CD4-positive, CD25-positive, alpha-beta regulatory T cell (primary cell): ENCODE results near the gene ATF7IP2. TPM values are rescaled to one million over a fixed set of nuclear protein-coding genes. Genes with fewer than 3 reads are reported as not detected.
"Not testable (repeated sequence)": the region's sequence is repeated elsewhere in the genome, so short reads cannot be mapped to it uniquely, and the experiment has no call there.

Source experiments
- ATAC-seq, 2 donors: fragments of 150-1000 bp; cut with Tn5 transposase; one replicate each; pipeline ENCODE4 v1.10.0; 2021; ENCODE audit warnings: low read depth in 2 of 2, moderate number of reproducible peaks in 2 of 2, moderate library complexity in 1 of 2
- DNase-seq, 3 donors: peaks; one replicate each; pipeline versions ENCODE4 v3.0.0 to v3.0.0-alpha.2; 2012 to 2022; ENCODE audit warnings: mixed read lengths in 1 of 3
- H3K27ac ChIP-seq: one replicate; pipeline ENCODE4 v1.7.0; 2013; ENCODE audit warnings: mild to moderate bottlenecking, low read length; ENCODE audit not compliant: insufficient read depth, poor library complexity, severe bottlenecking
- H3K27me3 ChIP-seq: one replicate; pipeline ENCODE4 v1.7.0; 2013; ENCODE audit warnings: low read length; ENCODE audit not compliant: control insufficient read depth, insufficient read depth
- H3K36me3 ChIP-seq: one replicate; pipeline ENCODE4 v1.7.0; 2013; ENCODE audit warnings: mild to moderate bottlenecking, low read length, moderate library complexity; ENCODE audit not compliant: control insufficient read depth, insufficient read depth
- H3K4me1 ChIP-seq: 2 replicates; pipeline ENCODE4 v1.7.0; 2013; ENCODE audit warnings: mild to moderate bottlenecking, low read length; ENCODE audit not compliant: insufficient read depth, control insufficient read depth, poor library complexity, severe bottlenecking
- H3K4me3 ChIP-seq: one replicate; pipeline ENCODE4 v1.7.0; 2013; ENCODE audit warnings: low read depth, mild to moderate bottlenecking, low read length, moderate library complexity
- H3K9me3 ChIP-seq, 2 experiments: 1 replicate in 1 of 2; 2 replicates in 1 of 2; pipeline ENCODE4 v1.7.0; 2013; ENCODE audit warnings: low read length in 2 of 2, mild to moderate bottlenecking in 1 of 2, moderate library complexity in 1 of 2; ENCODE audit not compliant: control insufficient read depth in 2 of 2
- H3K27ac Mint-ChIP-seq, 3 donors: one replicate each; pipeline ENCODE4 v1.8.0; 2020 to 2022; ENCODE audit warnings: mild to moderate bottlenecking in 3 of 3, mixed read lengths in 3 of 3, moderate library complexity in 2 of 3
- H3K27me3 Mint-ChIP-seq: one replicate; pipeline ENCODE4 v1.8.0; 2022; ENCODE audit warnings: mild to moderate bottlenecking, mixed read lengths
- H3K36me3 Mint-ChIP-seq: one replicate; pipeline ENCODE4 v1.8.0; 2020; ENCODE audit warnings: mixed read lengths
- H3K4me1 Mint-ChIP-seq, 4 donors: one replicate each; pipeline ENCODE4 v1.8.0; 2020 to 2022; ENCODE audit warnings: mixed read lengths in 4 of 4, mild to moderate bottlenecking in 1 of 4
- H3K4me3 Mint-ChIP-seq, 4 donors: one replicate each; pipeline ENCODE4 v1.8.0; 2020 to 2022; ENCODE audit warnings: mild to moderate bottlenecking in 4 of 4, mixed read lengths in 4 of 4, moderate library complexity in 3 of 4
- H3K9me3 Mint-ChIP-seq, 7 donors: one replicate each; pipeline ENCODE4 v1.8.0; 2020 to 2022; ENCODE audit warnings: mixed read lengths in 7 of 7, mild to moderate bottlenecking in 3 of 7, moderate library complexity in 2 of 7
- polyA plus RNA-seq, 4 donors: library from polyadenylated mRNA; unstranded; fragments of 300-500 nt; fragmentation: Illumina TruSeq; gene quantifications; one replicate each; pipeline ENCODE4 v1.2.3, GENCODE V29; 2021
- total RNA-seq: library from RNA; stranded (reverse); gene quantifications from one replicate; pipeline ENCODE4 v1.2.3, GENCODE V29; 2022

ATF7IP2 gene
- total and polyA plus RNA-seq, 5 donors from 2014 or later: 47.6 to 114 (median 94.5) TPM

DNA sequence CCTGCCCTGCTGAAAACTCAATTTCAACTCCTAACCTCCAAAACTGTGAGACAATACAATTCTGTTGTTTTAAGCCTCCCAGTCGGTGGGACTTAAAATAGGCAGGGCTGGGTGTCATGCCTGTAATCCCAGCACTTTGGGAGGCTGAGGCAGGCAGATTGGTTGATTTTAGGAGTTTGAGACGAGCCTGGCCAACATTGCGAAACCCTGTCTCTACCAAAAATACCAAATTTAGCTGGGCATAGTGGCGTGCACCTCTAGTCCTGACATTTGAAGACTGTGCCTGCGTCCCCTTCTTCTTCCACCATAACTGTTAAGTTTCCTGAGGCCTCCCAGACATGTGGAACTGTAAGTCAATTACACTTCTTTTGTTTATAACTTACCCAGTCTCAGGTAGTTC is 36.0 kb upstream of the ATF7IP2 start:
- no peaks in the 10 kb centered on the region for H3K36me3 Mint-ChIP-seq
- Histone ChIP-seq H3K27me3 (no peaks in the 10 kb centered on the region), H3K9me3 (no peaks in the 10 kb centered on the region), H3K36me3 (no peaks in the 10 kb centered on the region), H3K4me1 (no peaks in the 10 kb centered on the region), H3K4me3 (no peak overlapping the region), H3K27ac (no peak overlapping the region)
- no peak overlapping the region for H3K4me3 Mint-ChIP-seq
- peaks cover 0 to 11% (median 0%) of the 10 kb centered on the region in 7 donors for H3K9me3 Mint-ChIP-seq
- no peak for ATAC-seq
- H3K27me3 Mint-ChIP-seq: peaks cover 9% of the 10 kb centered on the region
- no peak overlapping the region for H3K27ac Mint-ChIP-seq
- DNase-seq: no peak
- H3K4me1 Mint-ChIP-seq: peaks cover 0 to 2% (median 0%) of the 10 kb centered on the region in 4 donors

DNA sequence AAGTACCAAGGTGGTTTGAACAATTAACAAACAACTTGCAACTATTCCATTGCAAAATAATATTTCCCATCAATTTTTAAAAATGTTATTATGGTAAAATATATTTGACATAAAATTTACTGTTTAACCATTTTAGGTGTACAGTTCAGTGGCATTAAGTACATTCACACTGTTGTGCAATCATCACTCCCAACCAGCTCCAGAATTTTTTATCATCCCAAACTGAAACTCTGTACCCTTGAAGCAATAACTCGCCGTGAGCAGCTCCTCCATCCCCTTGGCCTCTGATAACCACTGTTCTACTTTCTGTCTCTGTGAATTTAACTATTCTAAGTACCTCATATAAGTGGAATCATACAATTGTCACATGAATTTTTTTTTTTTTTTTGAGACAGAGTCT is 33.6 kb upstream of the ATF7IP2 start:
- Mint-ChIP-seq H3K27ac (no peak overlapping the region), H3K4me3 (no peak overlapping the region), H3K4me1 (no peaks in the 10 kb centered on the region), H3K9me3 (peaks cover 0 to 1% (median 0%) of the 10 kb centered on the region in 7 donors), H3K27me3 (peaks cover 5% of the 10 kb centered on the region), H3K36me3 (no peaks in the 10 kb centered on the region)
- no peaks in the 10 kb centered on the region for H3K4me1 ChIP-seq
- H3K9me3 ChIP-seq: no peaks in the 10 kb centered on the region
- DNase-seq: no peak
- ATAC-seq: no peak
- no peaks in the 10 kb centered on the region for H3K36me3 ChIP-seq
- H3K27me3 ChIP-seq: no peaks in the 10 kb centered on the region
- no peak overlapping the region for H3K4me3 ChIP-seq
- no peak overlapping the region for H3K27ac ChIP-seq

DNA sequence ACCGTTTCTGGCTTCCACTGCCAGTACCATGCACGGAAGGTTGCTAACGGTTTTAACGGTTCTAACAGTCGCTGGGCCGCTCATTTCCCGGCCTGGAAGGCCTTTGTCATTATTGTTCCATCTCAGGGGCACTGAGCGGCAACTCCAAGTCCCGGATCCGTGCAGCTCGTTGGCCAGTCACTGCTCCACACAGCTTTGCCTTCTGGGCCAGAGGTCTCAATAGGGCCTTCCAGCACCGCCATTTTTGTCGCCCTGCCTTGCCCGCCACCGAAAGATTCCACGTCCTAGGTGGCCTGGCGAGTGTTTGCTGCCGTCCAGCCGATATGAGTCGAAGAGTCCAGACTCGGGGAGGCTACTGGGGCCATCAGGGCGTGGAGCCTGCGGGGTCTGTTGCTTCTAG is 30.3 kb upstream of the ATF7IP2 start:
- ATAC-seq (no peak), DNase-seq (no peak)
- no peaks in the 10 kb centered on the region for H3K9me3 Mint-ChIP-seq
- Histone ChIP-seq H3K9me3 (no peaks in the 10 kb centered on the region), H3K4me1 (no peaks in the 10 kb centered on the region), H3K27me3 (no peaks in the 10 kb centered on the region), H3K36me3 (no peaks in the 10 kb centered on the region), H3K4me3 (no peak overlapping the region), H3K27ac (no peak overlapping the region)
- no peak overlapping the region for H3K4me3 Mint-ChIP-seq
- H3K27ac Mint-ChIP-seq: no peak overlapping the region
- no peaks in the 10 kb centered on the region for H3K36me3 Mint-ChIP-seq
- peaks cover 5% of the 10 kb centered on the region for H3K27me3 Mint-ChIP-seq
- H3K4me1 Mint-ChIP-seq: no peaks in the 10 kb centered on the region

DNA sequence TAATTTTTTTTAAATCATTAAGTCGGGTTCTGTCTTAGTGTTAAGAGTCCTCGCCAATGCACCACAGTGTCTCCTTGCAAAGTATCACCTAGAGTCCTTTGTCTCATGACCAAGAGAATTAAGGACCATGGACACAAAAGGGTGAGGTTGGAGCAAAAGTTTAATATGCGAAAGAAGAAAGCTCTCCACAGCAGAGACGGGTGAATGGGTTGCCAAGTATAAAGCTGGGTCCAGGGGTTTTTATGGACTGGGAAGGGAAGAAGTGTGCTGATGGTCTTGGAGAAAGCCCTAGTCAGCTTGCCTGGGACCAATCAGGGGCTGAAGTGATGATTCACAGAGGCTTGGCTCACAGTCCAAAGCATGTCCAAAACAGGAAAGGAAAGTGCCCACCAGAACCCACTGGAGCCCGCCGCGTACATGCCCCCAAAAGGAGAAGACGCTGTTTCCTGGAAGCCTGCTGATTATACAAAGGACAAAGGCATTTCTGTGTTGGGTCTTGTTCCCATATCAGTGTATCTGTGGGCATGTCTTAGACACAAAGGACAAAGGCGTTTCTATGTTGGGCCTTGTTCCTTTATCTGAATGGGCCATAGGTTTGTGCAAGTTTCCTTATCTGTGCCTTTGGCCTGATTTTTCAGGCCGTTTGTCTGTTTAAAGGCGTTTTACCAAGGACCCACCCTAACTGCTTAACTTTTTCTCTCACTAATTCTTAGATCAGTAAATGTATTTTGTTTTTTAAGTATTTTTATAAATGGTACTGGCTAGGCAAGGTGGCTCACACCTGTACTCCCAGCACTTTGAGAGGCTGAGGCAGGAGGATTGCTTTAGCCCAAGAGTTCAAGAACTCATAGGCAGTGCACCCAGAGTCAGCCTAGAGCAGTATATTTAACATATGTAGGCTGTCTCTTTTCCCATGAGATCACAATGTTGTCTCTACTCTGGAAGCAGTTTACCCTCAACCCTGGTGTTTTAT is 28.7 kb upstream of the ATF7IP2 start:
- Mint-ChIP-seq H3K4me1 (peaks cover 2 to 11% (median 5%) of the 10 kb centered on the region in 4 donors), H3K27ac (no peak overlapping the region), H3K36me3 (no peaks in the 10 kb centered on the region), H3K9me3 (peaks cover 0 to 4% (median 0%) of the 10 kb centered on the region in 7 donors), H3K27me3 (peaks cover 5% of the 10 kb centered on the region), H3K4me3 (no peak overlapping the region)
- H3K4me1 ChIP-seq: peaks cover 2% of the 10 kb centered on the region
- ATAC-seq (no peak), DNase-seq (no peak)
- H3K36me3 ChIP-seq: no peaks in the 10 kb centered on the region
- H3K27me3 ChIP-seq: no peaks in the 10 kb centered on the region
- H3K9me3 ChIP-seq: no peaks in the 10 kb centered on the region
- H3K27ac ChIP-seq: no peak overlapping the region
- no peak overlapping the region for H3K4me3 ChIP-seq

DNA sequence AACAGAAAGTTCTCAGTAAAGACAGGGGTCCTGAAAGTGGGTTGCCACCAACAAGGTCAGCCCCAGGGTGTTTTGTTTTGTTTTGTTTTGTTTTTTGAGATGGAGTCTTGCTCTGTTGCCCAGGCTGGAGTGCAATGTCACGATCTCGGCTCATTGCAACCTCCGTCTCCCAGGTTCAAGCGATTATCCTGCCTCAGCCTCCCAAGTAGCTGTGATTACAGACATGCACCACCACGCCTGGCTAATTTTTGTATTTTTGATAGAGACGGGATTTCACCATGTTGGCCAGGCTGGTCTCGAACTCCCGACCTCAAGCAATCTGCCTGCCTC is 24.1 kb upstream of the ATF7IP2 start:
- H3K4me3 ChIP-seq, H3K27me3 Mint-ChIP-seq, H3K27ac ChIP-seq, H3K9me3 ChIP-seq, H3K27me3 ChIP-seq, H3K9me3 Mint-ChIP-seq, DNase-seq, ATAC-seq, H3K36me3 ChIP-seq, H3K36me3 Mint-ChIP-seq: not testable (repeated sequence)
- peaks cover 6 to 20% (median 11%) of the 10 kb centered on the region in 4 donors for H3K4me1 Mint-ChIP-seq
- peak overlapping the region in 2 of 3 donors; percentile 30 to 59 for H3K27ac Mint-ChIP-seq
- peak overlapping the region in 1 of 4 donors; percentile 63 for H3K4me3 Mint-ChIP-seq
- H3K4me1 ChIP-seq: peaks cover 11% of the 10 kb centered on the region

DNA sequence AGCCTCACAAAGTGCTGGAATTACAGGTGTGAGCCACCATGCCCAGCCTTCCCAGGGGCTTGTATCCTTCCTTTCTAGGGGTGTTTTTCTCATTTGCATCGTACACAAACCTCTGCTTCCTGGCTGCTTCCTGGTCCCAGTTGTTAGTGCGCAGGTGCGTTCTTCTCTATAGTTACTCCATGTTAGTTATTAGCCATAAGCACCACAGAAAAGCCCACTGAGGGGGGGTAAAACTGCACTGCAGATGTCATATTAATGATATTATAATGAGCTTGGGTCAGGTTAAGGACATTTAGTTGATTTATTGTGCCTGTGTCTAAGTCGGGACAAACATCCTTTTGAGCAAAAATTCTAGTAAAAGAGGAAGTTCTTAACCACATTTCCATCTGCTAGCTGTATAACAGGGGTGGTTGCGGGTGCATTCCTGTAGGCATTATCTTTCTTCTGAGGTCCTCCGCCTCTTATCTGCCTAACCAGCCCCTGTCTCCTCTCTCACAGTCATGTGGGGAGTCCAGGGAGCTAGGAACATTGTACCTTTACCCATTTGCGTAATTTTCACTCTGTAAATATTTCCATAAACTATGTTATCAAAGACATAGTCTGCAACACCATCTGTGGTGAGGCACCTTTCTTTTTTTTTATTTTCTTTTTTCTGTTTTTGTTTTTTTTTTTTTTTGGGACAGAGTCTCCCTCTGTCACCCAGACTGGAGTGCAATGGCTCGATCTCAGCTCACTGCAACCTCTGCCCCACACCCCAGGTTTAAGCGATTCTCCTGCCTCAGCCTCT is 23.6 kb upstream of the ATF7IP2 start:
- peaks cover 4% of the 10 kb centered on the region for H3K27me3 Mint-ChIP-seq
- ATAC-seq: peak; percentile 31 to 43
- Histone ChIP-seq H3K4me1 (peaks cover 11% of the 10 kb centered on the region), H3K36me3 (no peaks in the 10 kb centered on the region), H3K27ac (no peak overlapping the region), H3K27me3 (no peaks in the 10 kb centered on the region), H3K9me3 (no peaks in the 10 kb centered on the region), H3K4me3 (peak overlapping the region; percentile 17)
- H3K36me3 Mint-ChIP-seq: no peaks in the 10 kb centered on the region
- peaks cover 6 to 20% (median 11%) of the 10 kb centered on the region in 4 donors for H3K4me1 Mint-ChIP-seq
- peaks cover 0 to 4% (median 0%) of the 10 kb centered on the region in 7 donors for H3K9me3 Mint-ChIP-seq
- H3K4me3 Mint-ChIP-seq: peak overlapping the region in 3 of 4 donors; percentile 31 to 64 (median 63)
- peak in 2 of 3 donors; percentile 5 to 53 for DNase-seq
- H3K27ac Mint-ChIP-seq: peak overlapping the region in 2 of 3 donors; percentile 30 to 59

DNA sequence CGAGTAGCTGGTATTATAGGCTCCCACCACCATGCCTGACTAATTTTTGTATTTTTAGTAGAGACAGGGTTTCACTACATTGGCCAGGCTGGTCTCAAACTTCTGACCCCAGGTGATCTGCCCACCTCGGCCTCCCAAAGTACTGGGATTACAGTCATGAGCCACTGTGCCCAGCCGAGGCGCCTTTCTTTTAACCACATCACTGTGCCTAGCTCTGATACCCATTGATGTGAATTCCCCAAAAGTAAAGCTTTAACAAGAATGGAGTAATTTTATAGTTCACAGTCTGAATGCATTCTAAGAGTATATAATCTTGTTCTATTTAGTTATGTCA is 23.0 kb upstream of the ATF7IP2 start:
- peaks cover 11% of the 10 kb centered on the region for H3K4me1 ChIP-seq
- not testable (repeated sequence) for H3K9me3 ChIP-seq, H3K36me3 Mint-ChIP-seq, H3K27me3 ChIP-seq, H3K9me3 Mint-ChIP-seq, H3K27ac ChIP-seq, ATAC-seq, DNase-seq, H3K27ac Mint-ChIP-seq, H3K4me3 ChIP-seq, H3K27me3 Mint-ChIP-seq, H3K36me3 ChIP-seq
- Mint-ChIP-seq H3K4me1 (peaks cover 6 to 20% (median 11%) of the 10 kb centered on the region in 4 donors), H3K4me3 (peak overlapping the region in 2 of 4 donors; percentile 41 to 64)
